Prostate gland (tissue), 2 donors: ENCODE results near the gene ECD.

Source experiments
- POLR2A ChIP-seq: fragments of 450-650 bp; IDR thresholded peaks from one replicate; pipeline ENCODE4 v1.6.1; 2016; ENCODE audit warnings: antibody characterized with exemption, mild to moderate bottlenecking
- POLR2AphosphoS5 ChIP-seq: sonication (generic); formaldehyde crosslinking; IDR thresholded peaks from one replicate; pipeline ENCODE4 v1.6.1; 2017; ENCODE audit warnings: antibody characterized with exemption
- TF ChIP-seq, protein P1 (sequence below), 4 experiments: fragments of 200-600 bp in 2 of 4; fragments of 450-650 bp in 2 of 4; sonication (generic) in 2 of 4; IDR thresholded peaks; 1 replicate in 3 of 4; 2 replicates in 1 of 4; pipeline ENCODE4 v1.5.1; 2016 to 2019; ENCODE audit warnings: antibody characterized with exemption in 4 of 4, mild to moderate bottlenecking in 2 of 4, moderate library complexity in 2 of 4

DNA sequence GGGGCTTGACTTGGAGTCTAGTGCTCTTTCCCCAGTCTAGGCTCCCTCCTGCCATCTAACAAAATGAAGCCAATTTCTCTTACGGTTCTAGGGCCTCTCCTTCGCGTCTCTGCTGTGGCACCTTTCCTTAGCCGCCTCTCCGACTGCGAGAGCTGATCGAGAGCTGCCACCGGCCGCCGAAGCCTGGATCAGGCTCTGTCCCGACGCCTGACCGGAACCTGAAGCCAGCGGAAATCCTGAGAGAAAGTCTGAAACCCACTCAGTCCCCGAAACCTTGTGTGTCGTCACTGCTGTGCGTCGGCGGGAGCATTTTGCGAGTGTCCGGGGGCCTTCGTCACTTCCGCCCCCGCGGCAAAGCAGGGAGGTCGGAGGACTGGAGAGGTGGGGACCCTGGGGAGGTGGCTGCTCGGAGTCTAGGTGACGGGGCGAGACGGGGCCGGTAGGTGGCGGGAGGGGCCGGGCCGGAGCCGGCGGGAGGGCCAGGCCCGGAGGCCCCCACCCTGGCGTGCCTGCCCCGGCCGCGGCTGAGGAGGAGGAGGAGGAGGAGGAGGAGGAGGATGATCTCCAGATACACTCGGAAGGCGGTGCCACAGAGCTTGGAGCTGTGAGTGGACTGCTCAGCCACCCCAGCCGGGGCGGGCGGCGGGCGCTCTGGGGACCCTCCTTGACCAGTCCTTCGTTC, at the start of gene ECD, which contains the start of gene FAM149B1:
- TF ChIP-seq, protein P1, sequence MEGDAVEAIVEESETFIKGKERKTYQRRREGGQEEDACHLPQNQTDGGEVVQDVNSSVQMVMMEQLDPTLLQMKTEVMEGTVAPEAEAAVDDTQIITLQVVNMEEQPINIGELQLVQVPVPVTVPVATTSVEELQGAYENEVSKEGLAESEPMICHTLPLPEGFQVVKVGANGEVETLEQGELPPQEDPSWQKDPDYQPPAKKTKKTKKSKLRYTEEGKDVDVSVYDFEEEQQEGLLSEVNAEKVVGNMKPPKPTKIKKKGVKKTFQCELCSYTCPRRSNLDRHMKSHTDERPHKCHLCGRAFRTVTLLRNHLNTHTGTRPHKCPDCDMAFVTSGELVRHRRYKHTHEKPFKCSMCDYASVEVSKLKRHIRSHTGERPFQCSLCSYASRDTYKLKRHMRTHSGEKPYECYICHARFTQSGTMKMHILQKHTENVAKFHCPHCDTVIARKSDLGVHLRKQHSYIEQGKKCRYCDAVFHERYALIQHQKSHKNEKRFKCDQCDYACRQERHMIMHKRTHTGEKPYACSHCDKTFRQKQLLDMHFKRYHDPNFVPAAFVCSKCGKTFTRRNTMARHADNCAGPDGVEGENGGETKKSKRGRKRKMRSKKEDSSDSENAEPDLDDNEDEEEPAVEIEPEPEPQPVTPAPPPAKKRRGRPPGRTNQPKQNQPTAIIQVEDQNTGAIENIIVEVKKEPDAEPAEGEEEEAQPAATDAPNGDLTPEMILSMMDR (IDR thresholded peaks at IDR 0.05): peak in 3 of 4 experiments; percentile 19 to 59 (median 56)
- TF ChIP-seq POLR2A (peak; percentile 94), POLR2AphosphoS5 (peak; percentile 100)
